Measurements from ENCODE around the gene PTCD1. TPM values are rescaled to one million over a fixed set of nuclear protein-coding genes. Genes with fewer than 3 reads are reported as not detected.
A peak's percentile ranks its signal among the peaks of the same experiment; 100 is the strongest.

Gene PTCD1
- total RNA-seq, 1 donor = 8.2 TPM

DNA sequence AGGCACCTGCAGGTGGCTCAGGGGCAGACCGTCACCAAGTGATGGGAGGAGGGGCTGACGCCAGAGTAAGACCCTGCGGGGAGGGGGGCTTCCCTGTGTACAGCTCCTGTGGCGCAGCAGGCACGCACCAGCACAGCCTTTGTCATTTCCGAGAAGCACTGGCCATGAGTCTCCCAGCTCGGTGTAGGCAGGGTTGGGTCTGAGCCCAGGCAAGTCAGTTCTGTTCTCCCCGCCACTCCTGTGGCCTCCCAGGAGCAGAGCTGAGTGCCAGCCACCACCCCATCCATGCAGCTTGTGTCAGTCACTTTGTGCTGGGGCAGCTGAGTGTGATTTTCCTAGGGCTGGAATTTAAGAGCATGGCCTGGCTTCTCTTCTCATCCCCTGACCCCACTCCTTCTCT is 13.3 kb upstream of the PTCD1 start:
- H3K4me3 ChIP-seq (ENCODE audit: low read depth, low read length) = no peak overlapping the region
- TF ChIP-seq, protein P1, sequence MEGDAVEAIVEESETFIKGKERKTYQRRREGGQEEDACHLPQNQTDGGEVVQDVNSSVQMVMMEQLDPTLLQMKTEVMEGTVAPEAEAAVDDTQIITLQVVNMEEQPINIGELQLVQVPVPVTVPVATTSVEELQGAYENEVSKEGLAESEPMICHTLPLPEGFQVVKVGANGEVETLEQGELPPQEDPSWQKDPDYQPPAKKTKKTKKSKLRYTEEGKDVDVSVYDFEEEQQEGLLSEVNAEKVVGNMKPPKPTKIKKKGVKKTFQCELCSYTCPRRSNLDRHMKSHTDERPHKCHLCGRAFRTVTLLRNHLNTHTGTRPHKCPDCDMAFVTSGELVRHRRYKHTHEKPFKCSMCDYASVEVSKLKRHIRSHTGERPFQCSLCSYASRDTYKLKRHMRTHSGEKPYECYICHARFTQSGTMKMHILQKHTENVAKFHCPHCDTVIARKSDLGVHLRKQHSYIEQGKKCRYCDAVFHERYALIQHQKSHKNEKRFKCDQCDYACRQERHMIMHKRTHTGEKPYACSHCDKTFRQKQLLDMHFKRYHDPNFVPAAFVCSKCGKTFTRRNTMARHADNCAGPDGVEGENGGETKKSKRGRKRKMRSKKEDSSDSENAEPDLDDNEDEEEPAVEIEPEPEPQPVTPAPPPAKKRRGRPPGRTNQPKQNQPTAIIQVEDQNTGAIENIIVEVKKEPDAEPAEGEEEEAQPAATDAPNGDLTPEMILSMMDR (IDR thresholded peaks at IDR 0.05; ENCODE audit: insufficient read depth, low read depth, low read length) = no peak
- no peak for DNase-seq (ENCODE audit: low read depth)

DNA sequence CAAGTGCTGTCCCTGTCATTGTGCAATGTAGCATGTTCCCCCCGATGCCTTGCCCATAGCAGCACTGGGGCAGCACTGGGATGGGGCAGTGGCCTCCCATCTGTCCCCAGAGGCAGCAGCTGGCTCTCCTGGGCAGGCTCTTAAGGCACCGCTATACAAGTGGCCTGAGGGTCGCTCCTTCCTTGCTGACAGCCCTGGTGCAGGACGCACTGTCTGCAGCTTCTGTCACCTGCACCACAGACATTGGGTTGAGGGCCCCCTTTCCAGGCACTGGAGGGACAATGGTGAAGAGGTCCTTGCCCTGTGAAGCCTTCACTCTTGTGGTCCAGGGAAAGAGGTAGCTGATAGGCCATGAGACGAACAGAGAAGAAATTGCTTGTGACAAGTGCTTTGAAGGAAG is 10.7 kb upstream of the PTCD1 start:
- TF ChIP-seq, protein P1 (IDR thresholded peaks at IDR 0.05; ENCODE audit: insufficient read depth, low read depth, low read length) = no peak
- no peak for DNase-seq (ENCODE audit: low read depth)
- H3K4me3 ChIP-seq (ENCODE audit: low read depth, low read length) = no peak overlapping the region

DNA sequence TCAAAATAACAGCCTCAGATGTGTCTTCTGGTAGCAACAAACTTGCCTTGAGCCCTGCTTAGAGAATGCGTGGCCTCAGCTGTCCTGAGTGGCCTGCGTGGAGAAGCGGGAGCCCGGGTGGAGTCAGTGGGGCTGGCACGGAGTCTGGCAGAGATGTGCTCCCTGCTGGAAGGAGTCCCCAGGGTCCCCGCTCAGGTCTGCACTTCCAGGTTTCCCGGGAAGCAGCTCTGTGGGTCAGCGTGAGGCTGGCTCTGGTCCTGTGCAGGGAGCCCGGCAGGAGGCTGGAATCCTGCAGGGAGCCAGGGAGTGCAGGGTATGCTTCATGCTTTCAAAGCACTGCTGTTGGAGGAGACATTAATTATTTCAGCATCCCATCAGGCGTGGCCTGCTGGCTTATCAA is 10.3 kb upstream of the PTCD1 start:
- no peak for DNase-seq (ENCODE audit: low read depth)
- H3K4me3 ChIP-seq (ENCODE audit: low read depth, low read length) = no peak overlapping the region
- TF ChIP-seq, protein P1 (IDR thresholded peaks at IDR 0.05; ENCODE audit: insufficient read depth, low read depth, low read length) = no peak

DNA sequence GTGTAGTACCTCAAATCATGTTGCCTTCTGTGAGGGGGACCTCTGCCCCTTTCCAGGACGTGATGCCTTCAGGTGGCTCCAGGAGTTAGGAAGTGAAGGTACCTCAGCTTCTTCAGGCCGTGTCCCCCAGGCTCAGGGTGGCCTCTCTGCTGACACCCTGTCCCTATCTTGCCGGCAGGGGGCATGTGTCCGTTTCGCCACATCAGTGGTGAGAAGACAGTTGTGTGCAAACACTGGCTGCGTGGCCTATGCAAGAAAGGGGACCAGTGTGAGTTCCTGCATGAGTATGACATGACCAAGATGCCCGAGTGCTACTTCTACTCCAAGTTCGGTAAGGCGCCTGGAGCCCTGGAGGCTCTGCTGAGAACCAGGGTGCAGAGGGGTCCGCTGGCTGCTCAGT is 9.3 kb upstream of the PTCD1 start:
- DNase-seq (ENCODE audit: low read depth) = no peak
- no peak overlapping the region for H3K4me3 ChIP-seq (ENCODE audit: low read depth, low read length)
- TF ChIP-seq, protein P1 (IDR thresholded peaks at IDR 0.05; ENCODE audit: insufficient read depth, low read depth, low read length) = peak; percentile 41

DNA sequence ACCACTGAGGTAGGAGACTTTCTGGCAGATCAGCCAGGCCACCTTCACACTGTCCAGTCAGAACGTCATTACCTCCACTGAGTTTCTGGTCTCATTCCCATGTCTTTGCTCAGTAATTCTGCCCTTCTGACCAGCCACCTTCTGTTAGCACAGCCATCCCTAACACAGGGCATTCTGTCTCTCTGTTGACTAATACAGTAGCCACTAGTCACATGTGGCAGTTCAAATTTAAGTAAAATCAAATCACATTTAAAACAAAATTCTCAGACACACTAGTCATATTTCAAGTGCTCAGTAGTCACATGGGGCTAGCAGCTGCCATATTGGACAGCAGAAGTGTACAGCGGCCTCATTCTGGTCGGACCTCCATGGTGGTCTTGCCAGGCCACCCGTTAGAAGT is 7.5 kb upstream of the PTCD1 start:
- TF ChIP-seq, protein P1 (IDR thresholded peaks at IDR 0.05; ENCODE audit: insufficient read depth, low read depth, low read length) = no peak
- H3K4me3 ChIP-seq (ENCODE audit: low read depth, low read length) = no peak overlapping the region
- DNase-seq (ENCODE audit: low read depth) = no peak

DNA sequence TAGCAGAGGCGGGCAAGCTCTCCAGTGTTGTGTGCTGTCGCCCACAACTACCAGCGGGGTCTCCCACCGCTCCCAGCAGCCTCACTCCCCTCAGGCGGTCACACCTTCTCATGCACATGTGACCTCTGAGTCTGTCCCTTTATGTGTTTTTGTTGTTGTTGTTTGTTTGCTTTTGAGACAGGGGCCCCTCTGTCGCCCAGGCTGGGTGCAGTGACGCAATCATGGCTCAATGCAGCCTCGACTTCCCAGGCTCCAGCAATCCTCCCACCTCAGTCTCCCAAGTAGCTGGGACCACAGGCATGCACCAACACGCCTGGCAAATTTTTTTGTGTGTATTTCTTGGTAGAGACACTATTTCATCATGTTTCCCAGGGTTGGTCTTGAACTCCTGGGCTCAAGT is 1.6 kb upstream of the PTCD1 start:
- peak; percentile 49 for DNase-seq (ENCODE audit: low read depth)
- H3K4me3 ChIP-seq (ENCODE audit: low read depth, low read length) = peak overlapping the region; percentile 98
- TF ChIP-seq, protein P1 (IDR thresholded peaks at IDR 0.05; ENCODE audit: insufficient read depth, low read depth, low read length) = no peak

DNA sequence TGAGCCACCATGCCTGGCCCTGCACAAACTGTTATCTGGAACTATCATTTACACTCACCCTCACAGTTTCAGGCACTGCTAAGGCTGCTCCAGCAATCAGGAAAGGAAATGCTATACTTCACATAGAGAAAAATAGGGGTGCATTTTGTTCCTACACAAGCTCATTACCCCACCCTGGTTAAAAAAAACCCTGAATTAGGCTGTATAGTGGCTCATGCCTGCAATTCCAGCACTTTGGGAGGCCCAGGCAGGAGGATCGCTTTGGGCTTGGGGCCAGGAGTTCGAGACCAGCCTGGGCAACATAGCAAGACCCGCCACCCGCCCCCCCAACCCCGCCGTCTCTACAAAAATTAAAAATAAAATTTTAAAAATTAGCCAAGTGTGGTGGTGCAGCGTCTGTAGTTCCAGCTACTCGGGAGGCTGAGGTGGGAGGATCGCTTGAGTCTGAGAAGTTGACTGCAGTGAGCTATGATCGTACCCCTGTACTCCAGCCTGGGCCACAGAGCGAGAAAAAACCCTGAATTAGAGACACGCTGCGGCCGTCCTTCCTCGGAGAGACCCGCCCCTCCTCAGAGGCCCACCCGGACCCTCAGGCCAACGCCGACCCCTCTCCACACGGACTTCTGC is 539 bp downstream of the PTCD1 start:
- TF ChIP-seq, protein P1 (IDR thresholded peaks at IDR 0.05; ENCODE audit: insufficient read depth, low read depth, low read length) = no peak
- H3K4me3 ChIP-seq (ENCODE audit: low read depth, low read length) = peak overlapping the region; percentile 98
- no peak for DNase-seq (ENCODE audit: low read depth)

Measured in fibroblast of villous mesenchyme (primary cell).